IMR-90 (cell line): ENCODE measurements around the gene RNF213. TPM values are rescaled to one million over a fixed set of nuclear protein-coding genes. Genes with fewer than 3 reads are reported as not detected.

Source experiments
- ATAC-seq: fragments of 200-7000 bp; cut with Tn5 transposase; 2 replicates; pipeline ENCODE4 v1.9.1; 2020; ENCODE audit warnings: low read depth, mild to moderate bottlenecking, moderate library complexity
- BruUV-seq: library from RNA; stranded (reverse); fragments of 400-500 nt; replicated peaks from 2 replicates; lab custom pipeline; 2021; lab: Mats Ljungman, UMichigan
- CTCF ChIA-PET: fragments of 300-600 bp; formaldehyde crosslinking; extraction: SDS; loops from one replicate; lab custom pipeline; 2021; ENCODE audit warnings: antibody characterized with exemption; lab: Yijun Ruan, JAX
- POLR2A ChIA-PET: fragments of 300-600 bp; sonication (Branson Sonifier 250); formaldehyde crosslinking; loops from one replicate; lab custom pipeline; 2022; ENCODE audit warnings: antibody characterized with exemption; ENCODE audit not compliant: unreplicated experiment; lab: Charles Lee
- DNase-seq: peaks from one replicate; pipeline ENCODE4 v3.0.0; 2013
- H2AFZ ChIP-seq: replicated peaks from 2 replicates; pipeline ENCODE3; 2013; ENCODE audit warnings: low read length, mild to moderate bottlenecking; ENCODE audit not compliant: poor library complexity
- H2AK5ac ChIP-seq: 2 replicates; pipeline ENCODE4 v1.6.1; 2013; ENCODE audit warnings: low read depth, low read length, inconsistent platforms
- H2AK9ac ChIP-seq: replicated peaks from 2 replicates; pipeline ENCODE3; 2013; ENCODE audit warnings: mild to moderate bottlenecking, low read depth, low read length, moderate library complexity; ENCODE audit not compliant: poor library complexity
- H2BK120ac ChIP-seq: 2 replicates; pipeline ENCODE4 v1.6.1; 2013; ENCODE audit warnings: low read depth, low read length, inconsistent platforms
- H2BK15ac ChIP-seq: 3 replicates; pipeline ENCODE4 v1.6.1; 2013; ENCODE audit warnings: low read depth, low read length, inconsistent platforms
- H2BK20ac ChIP-seq: 2 replicates; pipeline ENCODE4 v1.6.1; 2013; ENCODE audit warnings: low read depth, mild to moderate bottlenecking, inconsistent platforms, low read length, moderate library complexity
- H2BK5ac ChIP-seq: 2 replicates; pipeline ENCODE4 v1.6.1; 2013; ENCODE audit warnings: mild to moderate bottlenecking, low read depth, low read length, inconsistent platforms; ENCODE audit not compliant: poor library complexity, severe bottlenecking
- H3K14ac ChIP-seq: replicated peaks from 2 replicates; pipeline ENCODE4 v1.6.1; 2013; ENCODE audit warnings: low read depth, low read length, inconsistent platforms
- H3K18ac ChIP-seq: 2 replicates; pipeline ENCODE4 v1.6.1; 2013; ENCODE audit warnings: low read depth, low read length, control low read depth
- H3K23ac ChIP-seq: 2 replicates; pipeline ENCODE4 v1.6.1; 2013; ENCODE audit warnings: low read depth, low read length, inconsistent platforms
- H3K27ac ChIP-seq: 2 replicates; pipeline ENCODE4 v1.5.1; 2013; ENCODE audit warnings: mild to moderate bottlenecking, control low read depth, low read length; ENCODE audit not compliant: insufficient read depth
- H3K27me3 ChIP-seq: 2 replicates; pipeline ENCODE4 v1.6.1; 2013; ENCODE audit warnings: low read length; ENCODE audit not compliant: control insufficient read depth, insufficient read depth
- H3K36me3 ChIP-seq: 2 replicates; pipeline ENCODE4 v1.6.1; 2013; ENCODE audit warnings: low read length, mixed read lengths; ENCODE audit not compliant: control insufficient read depth, insufficient read depth
- H3K4ac ChIP-seq: 2 replicates; pipeline ENCODE4 v1.6.1; 2013; ENCODE audit warnings: low read depth, low read length, inconsistent platforms
- H3K4me1 ChIP-seq: 2 replicates; pipeline ENCODE4 v1.6.1; 2013; ENCODE audit warnings: low read length, mixed read lengths; ENCODE audit not compliant: control insufficient read depth, insufficient read depth
- H3K4me2 ChIP-seq: 2 replicates; pipeline ENCODE4 v1.6.1; 2013; ENCODE audit warnings: low read depth, mild to moderate bottlenecking, control low read depth, low read length, moderate library complexity
- H3K4me3 ChIP-seq: 2 replicates; pipeline ENCODE4 v1.5.1; 2013; ENCODE audit warnings: low read depth, mild to moderate bottlenecking, control low read depth, low read length, moderate library complexity; ENCODE audit not compliant: insufficient read depth
- H3K56ac ChIP-seq: 2 replicates; pipeline ENCODE4 v1.6.1; 2013; ENCODE audit warnings: low read length, inconsistent platforms; ENCODE audit not compliant: insufficient read depth; ENCODE audit errors: extremely low read depth
- H3K79me1 ChIP-seq, 2 experiments: 2 replicates each; pipeline ENCODE4 v1.6.1; 2013; ENCODE audit warnings: low read length in 2 of 2, inconsistent platforms in 1 of 2, low read depth in 1 of 2
- H3K9ac ChIP-seq: 2 replicates; pipeline ENCODE4 v1.6.1; 2013; ENCODE audit warnings: low read depth, low read length, control low read depth
- H3K9me1 ChIP-seq: 2 replicates; pipeline ENCODE4 v1.6.1; 2013; ENCODE audit warnings: low read length, inconsistent platforms; ENCODE audit not compliant: insufficient read depth
- H3K9me3 ChIP-seq: 2 replicates; pipeline ENCODE4 v1.6.1; 2013; ENCODE audit warnings: low read length; ENCODE audit not compliant: control insufficient read depth, insufficient read depth
- H4K20me1 ChIP-seq: 2 replicates; pipeline ENCODE4 v1.6.1; 2013; ENCODE audit warnings: low read length, inconsistent platforms; ENCODE audit not compliant: insufficient read depth
- H4K5ac ChIP-seq: 2 replicates; pipeline ENCODE4 v1.6.1; 2013; ENCODE audit warnings: mild to moderate bottlenecking, low read depth, low read length, control low read depth
- H4K8ac ChIP-seq, 2 experiments: 2 replicates each; pipeline ENCODE4 v1.6.1; 2013; ENCODE audit warnings: low read depth in 2 of 2, low read length in 2 of 2, control low read depth in 1 of 2, inconsistent platforms in 1 of 2
- H4K91ac ChIP-seq: 2 replicates; pipeline ENCODE4 v1.6.1; 2013; ENCODE audit warnings: low read depth, low read length, inconsistent platforms; ENCODE audit not compliant: insufficient read depth
- BHLHE40 ChIP-seq: fragments of 150-350 bp; IDR thresholded peaks from 2 replicates; pipeline ENCODE4 v1.6.1; 2016; ENCODE audit warnings: mild to moderate bottlenecking, low read depth, low read length
- CEBPB ChIP-seq: IDR thresholded peaks from 2 replicates; pipeline ENCODE4 v1.6.1; 2012; ENCODE audit warnings: low read depth, low read length, improper control_type of control experiment
- CHD1 ChIP-seq: IDR thresholded peaks from 2 replicates; pipeline ENCODE4 v1.6.1; 2012; ENCODE audit warnings: low read depth, low read length, improper control_type of control experiment
- MAFK ChIP-seq: IDR thresholded peaks from 2 replicates; pipeline ENCODE4 v1.6.1; 2012; ENCODE audit warnings: low read depth, low read length, improper control_type of control experiment
- MAZ ChIP-seq: IDR thresholded peaks from 2 replicates; pipeline ENCODE4 v1.6.1; 2012; ENCODE audit warnings: low read depth, mild to moderate bottlenecking, low read length, improper control_type of control experiment, moderate library complexity, borderline replicate concordance
- MXI1 ChIP-seq: IDR thresholded peaks from 2 replicates; pipeline ENCODE4 v1.6.1; 2012; ENCODE audit warnings: low read depth, mild to moderate bottlenecking, low read length, moderate library complexity, borderline replicate concordance
- POLR2A ChIP-seq: IDR thresholded peaks from 2 replicates; pipeline ENCODE4 v1.6.1; 2012; ENCODE audit warnings: mild to moderate bottlenecking, low read depth, low read length
- RAD21 ChIP-seq: IDR thresholded peaks from 2 replicates; pipeline ENCODE4 v1.6.1; 2012; ENCODE audit warnings: low read length, improper control_type of control experiment
- RCOR1 ChIP-seq: IDR thresholded peaks from 2 replicates; pipeline ENCODE4 v1.6.1; 2012; ENCODE audit warnings: mild to moderate bottlenecking, low read length, improper control_type of control experiment; ENCODE audit not compliant: insufficient replicate concordance
- RFX5 ChIP-seq: IDR thresholded peaks from 2 replicates; pipeline ENCODE4 v1.8.0; 2012; ENCODE audit warnings: low read depth, mild to moderate bottlenecking, low read length, moderate library complexity
- SMC3 ChIP-seq: fragments of 150-350 bp; IDR thresholded peaks from 2 replicates; pipeline ENCODE4 v1.6.1; 2016; ENCODE audit warnings: low read depth, mild to moderate bottlenecking, antibody characterized with exemption, low read length, moderate library complexity
- WGBS, 2 experiments: methylation state at CpG; one replicate each; pipeline versions ENCODE4 v1.1.5 to v1.1.7; 2013; ENCODE audit warnings: missing lambda C conversion rate in 2 of 2; ENCODE audit not compliant: insufficient read length in 1 of 2; ENCODE audit errors: extremely low coverage in 2 of 2; 5-methylcytosine and 5-hydroxymethylcytosine counted together
- dilution Hi-C: fragments of 300-500 bp; cut with HindIII; formaldehyde crosslinking; loops from one replicate; pipeline ENCODE4 v1.14.3; 2018; ENCODE audit warnings: low sequenced_read_pairs; ENCODE audit not compliant: unreplicated experiment
- in situ Hi-C: fragments of 300-500 bp; cut with MboI; formaldehyde crosslinking; loops from 3 replicates; pipeline ENCODE4 v1.14.3; 2019; ENCODE audit warnings: low sequenced_read_pairs, inconsistent platforms, mixed read lengths
- intact Hi-C: fragments of 100-400 bp; cut with micrococcal nuclease; formaldehyde crosslinking; loops from 2 replicates; pipeline ENCODE4 v1.10.0; 2022
- polyA plus RNA-seq, 3 experiments: library from polyadenylated mRNA; depleted of rRNA; stranded (reverse); fragments of >200 nt; gene quantifications; 2 replicates each; pipeline ENCODE4 v1.2.3, GENCODE V29; 2012; ENCODE audit warnings: low replicate concordance in 1 of 3
- total RNA-seq: library from RNA; depleted of rRNA; stranded (reverse); fragments of >200 nt; gene quantifications from 2 replicates; pipeline ENCODE4 v1.2.3, GENCODE V29; 2012
- TF ChIP-seq, protein P1 (sequence below): conservative IDR thresholded peaks from 2 replicates; pipeline ENCODE4 v1.5.1; 2012; ENCODE audit warnings: mild to moderate bottlenecking, low read depth, low read length, improper control_type of control experiment
- TF ChIP-seq, protein P2 (sequence below): fragments of 150-350 bp; IDR thresholded peaks from 2 replicates; pipeline ENCODE4 v1.6.1; 2016; ENCODE audit warnings: low read depth, mild to moderate bottlenecking, low read length, moderate library complexity, borderline replicate concordance
- TF ChIP-seq, protein P3 (sequence below): fragments of 150-350 bp; IDR thresholded peaks from 2 replicates; pipeline ENCODE4 v1.6.1; 2017; ENCODE audit warnings: mild to moderate bottlenecking, antibody characterized with exemption, low read length, low read depth

RNF213 gene
- total and polyA plus RNA-seq, 2 of the 4 experiments (the other 2 are of a cell fraction) = 23.4 to 36.0 TPM

DNA sequence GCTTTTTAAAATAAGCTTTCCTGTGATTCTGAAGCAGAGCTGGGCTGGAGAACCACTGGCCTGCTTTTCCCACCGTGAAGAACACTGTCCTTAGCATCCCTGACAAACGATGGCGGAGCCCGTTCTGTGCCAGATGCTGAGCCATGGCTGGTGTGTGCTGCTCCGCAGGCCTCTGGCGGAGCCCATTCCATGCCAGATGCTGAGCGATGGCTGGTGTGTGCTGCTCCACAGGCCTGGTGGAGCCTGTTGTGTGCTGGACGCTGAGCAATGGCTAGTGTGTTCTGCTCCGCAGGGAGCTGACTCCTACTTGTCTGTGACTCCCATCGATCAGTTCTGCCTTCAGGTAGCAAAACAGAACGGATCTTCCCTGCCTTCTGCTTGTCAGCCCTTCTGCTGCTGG is 158.6 kb downstream of the RNF213 start:
- no peak overlapping the region for H2BK15ac ChIP-seq
- H3K9me3 ChIP-seq = no peaks in the 10 kb centered on the region
- H4K8ac ChIP-seq = no peak overlapping the region
- H2AK9ac ChIP-seq = no peak overlapping the region
- no peaks in the 10 kb centered on the region for H3K27me3 ChIP-seq
- peaks cover 44 to 56% of the 10 kb centered on the region in 2 experiments for H3K79me1 ChIP-seq
- peaks cover 5% of the 10 kb centered on the region; the same call in 1 of the 2 replicates for H3K4me1 ChIP-seq
- no peak overlapping the region for H2BK5ac ChIP-seq
- H3K9me1 ChIP-seq = peaks cover 23% of the 10 kb centered on the region
- WGBS, 2 experiments = 84% methylated on average over 9 of the region's 11 CpGs; no CpG with 5 or more reads in 1 of the 2 experiments
- no peak overlapping the region for H4K91ac ChIP-seq
- no peak for TF ChIP-seq MAZ
- TF ChIP-seq CHD1 = no peak
- TF ChIP-seq RAD21 = no peak
- no peak for TF ChIP-seq RFX5
- no peak for TF ChIP-seq POLR2A
- TF ChIP-seq CEBPB = no peak
- TF ChIP-seq MAFK = no peak
- TF ChIP-seq SMC3 = no peak
- TF ChIP-seq MXI1 = no peak
- TF ChIP-seq BHLHE40 = no peak
- TF ChIP-seq, protein P1, sequence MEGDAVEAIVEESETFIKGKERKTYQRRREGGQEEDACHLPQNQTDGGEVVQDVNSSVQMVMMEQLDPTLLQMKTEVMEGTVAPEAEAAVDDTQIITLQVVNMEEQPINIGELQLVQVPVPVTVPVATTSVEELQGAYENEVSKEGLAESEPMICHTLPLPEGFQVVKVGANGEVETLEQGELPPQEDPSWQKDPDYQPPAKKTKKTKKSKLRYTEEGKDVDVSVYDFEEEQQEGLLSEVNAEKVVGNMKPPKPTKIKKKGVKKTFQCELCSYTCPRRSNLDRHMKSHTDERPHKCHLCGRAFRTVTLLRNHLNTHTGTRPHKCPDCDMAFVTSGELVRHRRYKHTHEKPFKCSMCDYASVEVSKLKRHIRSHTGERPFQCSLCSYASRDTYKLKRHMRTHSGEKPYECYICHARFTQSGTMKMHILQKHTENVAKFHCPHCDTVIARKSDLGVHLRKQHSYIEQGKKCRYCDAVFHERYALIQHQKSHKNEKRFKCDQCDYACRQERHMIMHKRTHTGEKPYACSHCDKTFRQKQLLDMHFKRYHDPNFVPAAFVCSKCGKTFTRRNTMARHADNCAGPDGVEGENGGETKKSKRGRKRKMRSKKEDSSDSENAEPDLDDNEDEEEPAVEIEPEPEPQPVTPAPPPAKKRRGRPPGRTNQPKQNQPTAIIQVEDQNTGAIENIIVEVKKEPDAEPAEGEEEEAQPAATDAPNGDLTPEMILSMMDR = no peak
- TF ChIP-seq RCOR1 = no peak
- TF ChIP-seq, protein P2, sequence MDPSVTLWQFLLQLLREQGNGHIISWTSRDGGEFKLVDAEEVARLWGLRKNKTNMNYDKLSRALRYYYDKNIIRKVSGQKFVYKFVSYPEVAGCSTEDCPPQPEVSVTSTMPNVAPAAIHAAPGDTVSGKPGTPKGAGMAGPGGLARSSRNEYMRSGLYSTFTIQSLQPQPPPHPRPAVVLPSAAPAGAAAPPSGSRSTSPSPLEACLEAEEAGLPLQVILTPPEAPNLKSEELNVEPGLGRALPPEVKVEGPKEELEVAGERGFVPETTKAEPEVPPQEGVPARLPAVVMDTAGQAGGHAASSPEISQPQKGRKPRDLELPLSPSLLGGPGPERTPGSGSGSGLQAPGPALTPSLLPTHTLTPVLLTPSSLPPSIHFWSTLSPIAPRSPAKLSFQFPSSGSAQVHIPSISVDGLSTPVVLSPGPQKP = no peak
- TF ChIP-seq, protein P3, sequence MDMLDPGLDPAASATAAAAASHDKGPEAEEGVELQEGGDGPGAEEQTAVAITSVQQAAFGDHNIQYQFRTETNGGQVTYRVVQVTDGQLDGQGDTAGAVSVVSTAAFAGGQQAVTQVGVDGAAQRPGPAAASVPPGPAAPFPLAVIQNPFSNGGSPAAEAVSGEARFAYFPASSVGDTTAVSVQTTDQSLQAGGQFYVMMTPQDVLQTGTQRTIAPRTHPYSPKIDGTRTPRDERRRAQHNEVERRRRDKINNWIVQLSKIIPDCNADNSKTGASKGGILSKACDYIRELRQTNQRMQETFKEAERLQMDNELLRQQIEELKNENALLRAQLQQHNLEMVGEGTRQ = no peak
- H3K18ac ChIP-seq = no peak overlapping the region
- dilution Hi-C loops = no loop called here
- H3K23ac ChIP-seq = no peak overlapping the region
- intact Hi-C loops = no loop called here
- H2BK20ac ChIP-seq = no peak overlapping the region
- ChIA-PET CTCF (no interaction called here), POLR2A (interaction anchor here (0.6 kb wide), 1 partner anchor 9 kb away, joined by 4 read pairs; no protein-coding TSS in a partner anchor)
- no peak overlapping the region for H3K14ac ChIP-seq
- no TSS peak for BruUV-seq
- in situ Hi-C loops = no loop called here
- ATAC-seq = no peak
- peaks cover 19% of the 10 kb centered on the region for H3K36me3 ChIP-seq
- no peak overlapping the region for H2BK120ac ChIP-seq
- no peak overlapping the region for H3K4me3 ChIP-seq
- H3K56ac ChIP-seq = no peak overlapping the region
- no peak overlapping the region for H4K5ac ChIP-seq
- no peak overlapping the region for H2AK5ac ChIP-seq
- no peak overlapping the region for H3K4me2 ChIP-seq
- H2AFZ ChIP-seq = no peak overlapping the region
- H4K20me1 ChIP-seq = peaks cover 29% of the 10 kb centered on the region
- H3K9ac ChIP-seq = no peak overlapping the region
- H3K27ac ChIP-seq = no peak overlapping the region
- H3K4ac ChIP-seq = no peak overlapping the region
- no peak for DNase-seq
